Lower leg skin (tissue), 3 donors: Measurements from ENCODE around the gene HERPUD2.

ENCODE experiments used
- CTCF ChIP-seq, 3 donors: fragments of 450-650 bp; IDR thresholded peaks; one replicate each; pipeline ENCODE4 v1.5.1; 2016; ENCODE audit warnings: antibody characterized with exemption in 3 of 3, mild to moderate bottlenecking in 3 of 3, moderate library complexity in 2 of 3
- POLR2A ChIP-seq, 2 donors: fragments of 450-650 bp; IDR thresholded peaks; one replicate each; pipeline ENCODE4 v1.6.1; 2016 to 2017; ENCODE audit warnings: antibody characterized with exemption in 2 of 2, mild to moderate bottlenecking in 1 of 2, moderate library complexity in 1 of 2

DNA sequence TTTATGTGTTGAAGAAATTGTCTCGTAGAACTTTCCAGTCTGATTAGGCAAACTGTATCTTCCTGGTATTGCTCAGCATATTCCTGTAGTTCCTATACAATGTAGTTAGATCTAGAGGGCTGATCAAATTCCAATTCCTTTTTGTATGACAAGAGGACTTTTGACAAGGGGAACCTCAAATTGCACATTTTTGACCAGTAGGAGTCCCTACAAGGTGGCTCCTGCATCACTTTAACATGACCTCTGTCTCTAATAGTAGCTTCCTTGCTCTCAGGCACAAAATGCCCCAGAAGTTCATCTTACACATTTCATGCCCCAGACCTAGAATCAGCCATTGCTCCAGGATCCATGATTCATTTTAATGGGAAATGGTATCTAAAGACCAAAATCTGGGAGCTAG, 18.7 kb downstream of the HERPUD2 start:
- TF ChIP-seq CTCF (IDR thresholded peaks at IDR 0.05), result no peak
- no peak for TF ChIP-seq POLR2A (IDR thresholded peaks at IDR 0.05)
